WTC11 (cell line): Measurements from ENCODE around the gene BHLHE23. TPM values are rescaled to one million over a fixed set of nuclear protein-coding genes. Genes with fewer than 3 reads are reported as not detected.

Experiments used
- ATAC-seq: fragments of 200-7000 bp; cut with Tn5 transposase; 2 replicates; pipeline ENCODE4 v1.10.0; 2021; ENCODE audit warnings: mild to moderate bottlenecking, moderate library complexity
- CTCF ChIA-PET: fragments of 300-600 bp; sonication (Branson Sonifier 250); formaldehyde crosslinking; loops from one replicate; lab custom pipeline; 2021; ENCODE audit warnings: antibody characterized with exemption; lab: Charles Lee
- POLR2A ChIA-PET: fragments of 350-600 bp; sonication (Branson Sonifier 250); formaldehyde crosslinking; loops from one replicate; lab custom pipeline; 2021; ENCODE audit warnings: antibody characterized with exemption; lab: Charles Lee
- DNase-seq: peaks from one replicate; pipeline ENCODE4 v3.0.0; 2021; ENCODE audit warnings: low spot score
- H3K27ac Mint-ChIP-seq: 2 replicates; pipeline ENCODE4 v1.8.0; 2021; ENCODE audit warnings: mixed read lengths
- H3K27me3 Mint-ChIP-seq: 2 replicates; pipeline ENCODE4 v1.8.0; 2021; ENCODE audit warnings: low read depth, mild to moderate bottlenecking, moderate library complexity, mixed read lengths
- H3K36me3 Mint-ChIP-seq: 2 replicates; pipeline ENCODE4 v1.8.0; 2021; ENCODE audit warnings: mixed read lengths
- H3K4me1 Mint-ChIP-seq: 2 replicates; pipeline ENCODE4 v1.8.0; 2022; ENCODE audit warnings: mixed read lengths
- H3K4me3 Mint-ChIP-seq: 2 replicates; pipeline ENCODE4 v1.8.0; 2021; ENCODE audit warnings: mild to moderate bottlenecking, moderate library complexity, mixed read lengths
- H3K9me3 Mint-ChIP-seq: 2 replicates; pipeline ENCODE4 v1.8.0; 2021; ENCODE audit warnings: mixed read lengths
- CREB1 ChIP-seq: sonication (generic); formaldehyde crosslinking; IDR thresholded peaks from 2 replicates; pipeline ENCODE4 v1.8.0; 2023; ENCODE audit warnings: mild to moderate bottlenecking, missing genetic modification reagents
- E2F5 ChIP-seq: sonication (generic); formaldehyde crosslinking; IDR thresholded peaks from 2 replicates; pipeline ENCODE4 v1.8.1; 2022; ENCODE audit warnings: mild to moderate bottlenecking, moderate library complexity, missing genetic modification reagents
- ERG ChIP-seq: fragments of 250-450 bp; sonication (Bioruptor Pico); IDR thresholded peaks from 2 replicates; pipeline ENCODE4 v1.8.0; 2021; ENCODE audit warnings: mild to moderate bottlenecking
- MYBL2 ChIP-seq: sonication (generic); formaldehyde crosslinking; IDR thresholded peaks from 2 replicates; pipeline ENCODE4 v1.8.1; 2023; ENCODE audit warnings: mild to moderate bottlenecking, moderate library complexity, missing genetic modification reagents
- NFE2L1 ChIP-seq: sonication (generic); formaldehyde crosslinking; IDR thresholded peaks from 2 replicates; pipeline ENCODE4 v1.8.1; 2023; ENCODE audit warnings: missing genetic modification reagents
- NR2C2 ChIP-seq: sonication (generic); formaldehyde crosslinking; IDR thresholded peaks from 2 replicates; pipeline ENCODE4 v1.8.0; 2022; ENCODE audit warnings: mild to moderate bottlenecking, missing genetic modification reagents
- NR3C1 ChIP-seq: sonication (generic); formaldehyde crosslinking; conservative IDR thresholded peaks from 2 replicates; pipeline ENCODE4 v1.8.1; 2023; ENCODE audit warnings: low read depth, mild to moderate bottlenecking, missing genetic modification reagents
- RORB ChIP-seq: fragments of 250-450 bp; sonication (Bioruptor Pico); IDR thresholded peaks from 2 replicates; pipeline ENCODE4 v1.9.0; 2021; ENCODE audit warnings: mild to moderate bottlenecking
- SP1 ChIP-seq: sonication (generic); formaldehyde crosslinking; conservative IDR thresholded peaks from 2 replicates; pipeline ENCODE4 v1.8.1; 2022; ENCODE audit warnings: missing genetic modification reagents
- ZMAT4 ChIP-seq: fragments of 250-450 bp; sonication (Bioruptor Pico); IDR thresholded peaks from 2 replicates; pipeline ENCODE4 v1.9.0; 2021; ENCODE audit warnings: mild to moderate bottlenecking
- ZNF138 ChIP-seq: sonication (generic); formaldehyde crosslinking; conservative IDR thresholded peaks from 2 replicates; pipeline ENCODE4 v1.8.1; 2022; ENCODE audit warnings: mild to moderate bottlenecking, moderate library complexity, missing genetic modification reagents
- ZNF317 ChIP-seq: sonication (generic); formaldehyde crosslinking; IDR thresholded peaks from 2 replicates; pipeline ENCODE4 v1.8.1; 2023; ENCODE audit warnings: low read depth, mild to moderate bottlenecking, moderate library complexity, missing genetic modification reagents, borderline replicate concordance
- ZNF423 ChIP-seq: fragments of 250-450 bp; sonication (Bioruptor Pico); IDR thresholded peaks from 2 replicates; pipeline ENCODE4 v2.1.2; 2022; ENCODE audit warnings: mild to moderate bottlenecking, moderate library complexity
- ZNF512 ChIP-seq: sonication (generic); formaldehyde crosslinking; IDR thresholded peaks from 2 replicates; pipeline ENCODE4 v1.8.1; 2022; ENCODE audit warnings: missing genetic modification reagents, borderline replicate concordance
- total RNA-seq: library from RNA; stranded (reverse); gene quantifications from 3 replicates; pipeline ENCODE4 v1.2.3, GENCODE V29; 2021
- TF ChIP-seq, protein P1 (sequence below): sonication (generic); formaldehyde crosslinking; IDR thresholded peaks from 2 replicates; pipeline ENCODE4 v1.8.0; 2022; ENCODE audit warnings: mild to moderate bottlenecking, missing genetic modification reagents
- TF ChIP-seq, protein P2 (sequence below): sonication (generic); formaldehyde crosslinking; IDR thresholded peaks from 2 replicates; pipeline ENCODE4 v1.8.1; 2023; ENCODE audit warnings: mild to moderate bottlenecking, moderate library complexity, missing genetic modification reagents
- TF ChIP-seq, protein P3 (sequence below): fragments of 250-450 bp; sonication (Bioruptor Pico); IDR thresholded peaks from 2 replicates; pipeline ENCODE4 v2.1.2; 2022; ENCODE audit warnings: mild to moderate bottlenecking, moderate library complexity

BHLHE23 gene
- total RNA-seq, 1 experiment from 2014 or later, result 1.3 TPM

GRCh38 chr20:63013207-63013606, 6.4 kb upstream of the BHLHE23 start (continued):
- TF ChIP-seq ZNF512 (no peak), ZNF317 (CRISPR knock-in tag) (no peak), NFE2L1 (no peak)
- TF ChIP-seq, protein P1, sequence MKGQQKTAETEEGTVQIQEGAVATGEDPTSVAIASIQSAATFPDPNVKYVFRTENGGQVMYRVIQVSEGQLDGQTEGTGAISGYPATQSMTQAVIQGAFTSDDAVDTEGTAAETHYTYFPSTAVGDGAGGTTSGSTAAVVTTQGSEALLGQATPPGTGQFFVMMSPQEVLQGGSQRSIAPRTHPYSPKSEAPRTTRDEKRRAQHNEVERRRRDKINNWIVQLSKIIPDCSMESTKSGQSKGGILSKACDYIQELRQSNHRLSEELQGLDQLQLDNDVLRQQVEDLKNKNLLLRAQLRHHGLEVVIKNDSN (CRISPR knock-in tag), result no peak

GRCh38 chr20:63011798-63012197, 5.0 kb upstream of the BHLHE23 start:
- peaks cover 60% of the 10 kb centered on the region for H3K27me3 Mint-ChIP-seq
- peaks cover 31% of the 10 kb centered on the region for H3K4me1 Mint-ChIP-seq
- no peak overlapping the region for H3K27ac Mint-ChIP-seq
- peaks cover 18% of the 10 kb centered on the region for H3K9me3 Mint-ChIP-seq
- CTCF ChIA-PET, result interaction anchor here (1.5 kb wide), 1 partner anchor 32 kb away, joined by 3 read pairs; no protein-coding TSS in a partner anchor
- TF ChIP-seq ZMAT4 (CRISPR knock-in tag), result no peak
- no peak for TF ChIP-seq ZNF138 (CRISPR knock-in tag)
- no peak for TF ChIP-seq NR3C1 (CRISPR knock-in tag)
- TF ChIP-seq, all 79 proteins: peak for 0
- ATAC-seq (no peak), DNase-seq (no peak)
- POLR2A ChIA-PET, result interaction anchor here (0.7 to 1.4 kb wide), 2 partner anchors 14 to 39 kb away, joined by 3 read pairs; no protein-coding TSS in a partner anchor
- Mint-ChIP-seq H3K36me3 (peaks cover 12% of the 10 kb centered on the region), H3K4me3 (no peak overlapping the region)

DNA sequence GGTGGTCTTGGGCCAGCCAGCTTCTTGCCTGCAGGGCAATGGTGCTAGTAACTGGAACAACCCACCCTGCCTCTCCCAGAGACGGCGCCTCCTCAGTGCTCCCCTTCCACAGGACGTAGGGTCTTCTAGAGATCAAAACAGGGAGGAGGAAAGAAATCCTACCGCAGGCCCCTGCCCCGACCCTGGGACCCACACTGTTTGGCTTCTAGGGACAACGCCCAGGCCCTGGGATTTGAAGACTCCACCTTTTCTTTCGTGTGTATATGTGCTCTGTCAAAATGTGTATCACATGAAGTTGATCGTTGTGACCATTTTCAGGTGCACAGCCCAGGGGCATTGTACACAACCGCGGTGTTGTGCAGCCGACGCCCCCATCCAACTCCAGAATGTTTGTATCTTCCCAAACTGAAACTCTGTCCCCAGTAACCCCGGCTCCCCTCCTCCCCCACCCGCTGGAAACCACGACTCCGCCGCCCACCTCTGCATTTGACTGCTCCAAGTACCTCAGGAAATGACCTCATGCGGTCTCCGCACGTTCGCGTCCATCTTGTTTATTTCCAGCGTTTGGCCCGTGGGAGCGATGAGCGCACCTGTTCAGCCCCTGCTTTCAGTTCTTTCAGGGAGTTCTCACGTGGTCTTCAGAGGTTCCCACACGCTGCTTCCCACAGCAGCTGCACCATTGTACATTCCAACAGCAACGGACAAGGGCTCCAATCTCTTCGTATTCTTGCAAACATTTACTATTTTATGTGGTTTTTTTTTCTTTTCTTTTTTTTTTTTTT, 3.4 kb upstream of the BHLHE23 start:
- peaks cover 73% of the 10 kb centered on the region for H3K27me3 Mint-ChIP-seq
- ATAC-seq, result no peak
- TF ChIP-seq ERG (CRISPR knock-in tag) (no peak), E2F5 (CRISPR knock-in tag) (no peak), RORB (CRISPR knock-in tag) (no peak)

GRCh38 chr20:63009045-63009961, 2.5 kb upstream of the BHLHE23 start:
- ATAC-seq (peak; percentile 52), DNase-seq (peak; percentile 90)
- peaks cover 18% of the 10 kb centered on the region for H3K9me3 Mint-ChIP-seq
- ChIA-PET CTCF (interaction anchor here (0.6 to 1.9 kb wide), 31 partner anchors 9 to 513 kb away, joined by 3 to 21 read pairs (median 4); partner anchors contain the start of gene TCFL5), POLR2A (interaction anchor here (0.9 to 1.2 kb wide), 2 partner anchors 17 to 18 kb away, joined by 3 read pairs; no protein-coding TSS in a partner anchor)
- peaks cover 21% of the 10 kb centered on the region for H3K4me1 Mint-ChIP-seq
- peak overlapping the region; percentile 54 for H3K4me3 Mint-ChIP-seq
- H3K27ac Mint-ChIP-seq, result no peak overlapping the region
- H3K27me3 Mint-ChIP-seq, result peaks cover 81% of the 10 kb centered on the region
- peaks cover 12% of the 10 kb centered on the region for H3K36me3 Mint-ChIP-seq
- 0 out of 2 replicates have a peak, but pooled peaks have one; percentile 14 for TF ChIP-seq CREB1 (CRISPR knock-in tag)
- TF ChIP-seq NR2C2 (CRISPR knock-in tag), result no peak
- TF ChIP-seq, protein P2, sequence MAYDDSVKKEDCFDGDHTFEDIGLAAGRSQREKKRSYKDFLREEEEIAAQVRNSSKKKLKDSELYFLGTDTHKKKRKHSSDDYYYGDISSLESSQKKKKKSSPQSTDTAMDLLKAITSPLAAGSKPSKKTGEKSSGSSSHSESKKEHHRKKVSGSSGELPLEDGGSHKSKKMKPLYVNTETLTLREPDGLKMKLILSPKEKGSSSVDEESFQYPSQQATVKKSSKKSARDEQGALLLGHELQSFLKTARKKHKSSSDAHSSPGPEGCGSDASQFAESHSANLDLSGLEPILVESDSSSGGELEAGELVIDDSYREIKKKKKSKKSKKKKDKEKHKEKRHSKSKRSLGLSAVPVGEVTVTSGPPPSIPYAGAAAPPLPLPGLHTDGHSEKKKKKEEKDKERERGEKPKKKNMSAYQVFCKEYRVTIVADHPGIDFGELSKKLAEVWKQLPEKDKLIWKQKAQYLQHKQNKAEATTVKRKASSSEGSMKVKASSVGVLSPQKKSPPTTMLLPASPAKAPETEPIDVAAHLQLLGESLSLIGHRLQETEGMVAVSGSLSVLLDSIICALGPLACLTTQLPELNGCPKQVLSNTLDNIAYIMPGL, result peak; percentile 67; the same call in 1 of the 2 replicates
- TF ChIP-seq SP1 (CRISPR knock-in tag), result no peak
- TF ChIP-seq ZNF423, result peak; percentile 92
- TF ChIP-seq, protein P3, sequence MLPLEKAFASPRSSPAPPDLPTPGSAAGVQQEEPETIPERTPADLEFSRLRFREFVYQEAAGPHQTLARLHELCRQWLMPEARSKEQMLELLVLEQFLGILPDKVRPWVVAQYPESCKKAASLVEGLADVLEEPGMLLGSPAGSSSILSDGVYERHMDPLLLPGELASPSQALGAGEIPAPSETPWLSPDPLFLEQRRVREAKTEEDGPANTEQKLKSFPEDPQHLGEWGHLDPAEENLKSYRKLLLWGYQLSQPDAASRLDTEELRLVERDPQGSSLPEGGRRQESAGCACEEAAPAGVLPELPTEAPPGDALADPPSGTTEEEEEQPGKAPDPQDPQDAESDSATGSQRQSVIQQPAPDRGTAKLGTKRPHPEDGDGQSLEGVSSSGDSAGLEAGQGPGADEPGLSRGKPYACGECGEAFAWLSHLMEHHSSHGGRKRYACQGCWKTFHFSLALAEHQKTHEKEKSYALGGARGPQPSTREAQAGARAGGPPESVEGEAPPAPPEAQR (CRISPR knock-in tag), result no peak
- no peak for TF ChIP-seq MYBL2 (CRISPR knock-in tag)
- TF ChIP-seq E2F5 (CRISPR knock-in tag), result no peak

More for the DNA sequence above, 3.4 kb upstream of the BHLHE23 start:
- H3K4me1 Mint-ChIP-seq, result peaks cover 26% of the 10 kb centered on the region
- DNase-seq, result no peak
- H3K9me3 Mint-ChIP-seq, result peaks cover 18% of the 10 kb centered on the region
- ChIA-PET POLR2A (no interaction called here), CTCF (interaction anchor here (0.6 to 1.9 kb wide), 15 partner anchors 18 to 512 kb away, joined by 3 to 21 read pairs (median 5); partner anchors contain the start of gene TCFL5)
- H3K36me3 Mint-ChIP-seq, result peaks cover 12% of the 10 kb centered on the region
- no peak overlapping the region for H3K4me3 Mint-ChIP-seq
- H3K27ac Mint-ChIP-seq, result no peak overlapping the region
